WTC11 (cell line): Measurements from ENCODE around the gene FAHD1. TPM values are rescaled to one million over a fixed set of nuclear protein-coding genes. Genes with fewer than 3 reads are reported as not detected.

Experiments
- ATAC-seq: fragments of 200-7000 bp; cut with Tn5 transposase; 2 replicates; pipeline ENCODE4 v1.10.0; 2021; ENCODE audit warnings: mild to moderate bottlenecking, moderate library complexity
- CTCF ChIA-PET: fragments of 300-600 bp; sonication (Branson Sonifier 250); formaldehyde crosslinking; loops from one replicate; lab custom pipeline; 2021; ENCODE audit warnings: antibody characterized with exemption; lab: Charles Lee
- POLR2A ChIA-PET: fragments of 350-600 bp; sonication (Branson Sonifier 250); formaldehyde crosslinking; loops from one replicate; lab custom pipeline; 2021; ENCODE audit warnings: antibody characterized with exemption; lab: Charles Lee
- DNase-seq: peaks from one replicate; pipeline ENCODE4 v3.0.0; 2021; ENCODE audit warnings: low spot score
- H3K27ac Mint-ChIP-seq: 2 replicates; pipeline ENCODE4 v1.8.0; 2021; ENCODE audit warnings: mixed read lengths
- H3K27me3 Mint-ChIP-seq: 2 replicates; pipeline ENCODE4 v1.8.0; 2021; ENCODE audit warnings: low read depth, mild to moderate bottlenecking, moderate library complexity, mixed read lengths
- H3K36me3 Mint-ChIP-seq: 2 replicates; pipeline ENCODE4 v1.8.0; 2021; ENCODE audit warnings: mixed read lengths
- H3K4me1 Mint-ChIP-seq: 2 replicates; pipeline ENCODE4 v1.8.0; 2022; ENCODE audit warnings: mixed read lengths
- H3K4me3 Mint-ChIP-seq: 2 replicates; pipeline ENCODE4 v1.8.0; 2021; ENCODE audit warnings: mild to moderate bottlenecking, moderate library complexity, mixed read lengths
- H3K9me3 Mint-ChIP-seq: 2 replicates; pipeline ENCODE4 v1.8.0; 2021; ENCODE audit warnings: mixed read lengths
- ELF4 ChIP-seq: sonication (generic); formaldehyde crosslinking; IDR thresholded peaks from 2 replicates; pipeline ENCODE4 v1.8.1; 2022; ENCODE audit warnings: low read depth, mild to moderate bottlenecking, moderate library complexity, missing genetic modification reagents
- ESRRA ChIP-seq: sonication (generic); formaldehyde crosslinking; IDR thresholded peaks from 2 replicates; pipeline ENCODE4 v1.8.1; 2022; ENCODE audit warnings: mild to moderate bottlenecking, missing genetic modification reagents, borderline replicate concordance
- FOXK1 ChIP-seq: sonication (generic); formaldehyde crosslinking; IDR thresholded peaks from 2 replicates; pipeline ENCODE4 v1.8.0; 2022; ENCODE audit warnings: mild to moderate bottlenecking, moderate library complexity, missing genetic modification reagents
- GRHL2 ChIP-seq: fragments of 250-450 bp; sonication (Bioruptor Pico); IDR thresholded peaks from 2 replicates; pipeline ENCODE4 v1.8.0; 2022; ENCODE audit warnings: mild to moderate bottlenecking, moderate library complexity; ENCODE audit not compliant: insufficient replicate concordance, severe bottlenecking
- HMGA2 ChIP-seq: fragments of 250-450 bp; sonication (Bioruptor Pico); IDR thresholded peaks from 2 replicates; pipeline ENCODE4 v1.4.0; 2021; ENCODE audit warnings: mild to moderate bottlenecking, moderate library complexity
- JAZF1 ChIP-seq: fragments of 250-450 bp; sonication (Bioruptor Pico); IDR thresholded peaks from 2 replicates; pipeline ENCODE4 v1.9.0; 2021; ENCODE audit warnings: moderate library complexity, mild to moderate bottlenecking, inconsistent platforms
- JUN ChIP-seq: sonication (generic); formaldehyde crosslinking; IDR thresholded peaks from 2 replicates; pipeline ENCODE4 v1.8.0; 2023; ENCODE audit warnings: mild to moderate bottlenecking, missing genetic modification reagents
- MLX ChIP-seq: sonication (generic); formaldehyde crosslinking; IDR thresholded peaks from 2 replicates; pipeline ENCODE4 v1.8.1; 2023; ENCODE audit warnings: mild to moderate bottlenecking, missing genetic modification reagents, moderate library complexity
- NFYB ChIP-seq: sonication (generic); formaldehyde crosslinking; conservative IDR thresholded peaks from 2 replicates; pipeline ENCODE4 v1.8.0; 2022; ENCODE audit warnings: low read depth, missing genetic modification reagents
- NR2C2 ChIP-seq: sonication (generic); formaldehyde crosslinking; IDR thresholded peaks from 2 replicates; pipeline ENCODE4 v1.8.0; 2022; ENCODE audit warnings: mild to moderate bottlenecking, missing genetic modification reagents
- NR3C1 ChIP-seq: sonication (generic); formaldehyde crosslinking; conservative IDR thresholded peaks from 2 replicates; pipeline ENCODE4 v1.8.1; 2023; ENCODE audit warnings: low read depth, mild to moderate bottlenecking, missing genetic modification reagents
- PREB ChIP-seq: sonication (generic); formaldehyde crosslinking; IDR thresholded peaks from 2 replicates; pipeline ENCODE4 v1.8.1; 2022; ENCODE audit warnings: mild to moderate bottlenecking, missing genetic modification reagents, moderate library complexity, borderline replicate concordance
- RELA ChIP-seq: sonication (generic); formaldehyde crosslinking; IDR thresholded peaks from 2 replicates; pipeline ENCODE4 v1.8.1; 2022; ENCODE audit warnings: missing genetic modification reagents, mild to moderate bottlenecking, borderline replicate concordance
- SMAD3 ChIP-seq: sonication (generic); formaldehyde crosslinking; IDR thresholded peaks from 2 replicates; pipeline ENCODE4 v1.8.0; 2022; ENCODE audit warnings: missing genetic modification reagents, mild to moderate bottlenecking, borderline replicate concordance
- SMAD4 ChIP-seq: sonication (generic); formaldehyde crosslinking; IDR thresholded peaks from 2 replicates; pipeline ENCODE4 v1.8.0; 2022; ENCODE audit warnings: mild to moderate bottlenecking, missing genetic modification reagents
- SP1 ChIP-seq: sonication (generic); formaldehyde crosslinking; conservative IDR thresholded peaks from 2 replicates; pipeline ENCODE4 v1.8.1; 2022; ENCODE audit warnings: missing genetic modification reagents
- TCF7 ChIP-seq: sonication (generic); formaldehyde crosslinking; IDR thresholded peaks from 2 replicates; pipeline ENCODE4 v1.8.0; 2022; ENCODE audit warnings: mild to moderate bottlenecking, low read depth, missing genetic modification reagents, moderate library complexity
- TEAD1 ChIP-seq: sonication (generic); formaldehyde crosslinking; IDR thresholded peaks from 2 replicates; pipeline ENCODE4 v1.8.0; 2022; ENCODE audit warnings: mild to moderate bottlenecking, missing genetic modification reagents
- TP53 ChIP-seq: sonication (generic); formaldehyde crosslinking; IDR thresholded peaks from 2 replicates; pipeline ENCODE4 v1.8.1; 2023; ENCODE audit warnings: mild to moderate bottlenecking, missing genetic modification reagents
- ZBTB43 ChIP-seq: sonication (generic); formaldehyde crosslinking; IDR thresholded peaks from 2 replicates; pipeline ENCODE4 v1.8.1; 2023; ENCODE audit warnings: mild to moderate bottlenecking, missing genetic modification reagents
- ZNF138 ChIP-seq: sonication (generic); formaldehyde crosslinking; conservative IDR thresholded peaks from 2 replicates; pipeline ENCODE4 v1.8.1; 2022; ENCODE audit warnings: mild to moderate bottlenecking, moderate library complexity, missing genetic modification reagents
- total RNA-seq: library from RNA; stranded (reverse); gene quantifications from 3 replicates; pipeline ENCODE4 v1.2.3, GENCODE V29; 2021
- TF ChIP-seq, protein P1 (sequence below): sonication (generic); formaldehyde crosslinking; IDR thresholded peaks from 2 replicates; pipeline ENCODE4 v1.8.1; 2023; ENCODE audit warnings: mild to moderate bottlenecking, missing genetic modification reagents
- TF ChIP-seq, protein P2 (sequence below): fragments of 250-450 bp; sonication (Bioruptor Pico); IDR thresholded peaks from 2 replicates; pipeline ENCODE4 v1.9.0; 2021; ENCODE audit warnings: mild to moderate bottlenecking, borderline replicate concordance

Gene FAHD1
- total RNA-seq, 1 experiment from 2014 or later, result 14.3 TPM

GRCh38 chr16:1877804-1878203 is 50.8 kb downstream of the FAHD1 start (continued):
- TF ChIP-seq SMAD4 (CRISPR knock-in tag), result no peak
- TF ChIP-seq ESRRA, result no peak
- no peak for TF ChIP-seq ZNF138 (CRISPR knock-in tag)
- TF ChIP-seq, protein P1, sequence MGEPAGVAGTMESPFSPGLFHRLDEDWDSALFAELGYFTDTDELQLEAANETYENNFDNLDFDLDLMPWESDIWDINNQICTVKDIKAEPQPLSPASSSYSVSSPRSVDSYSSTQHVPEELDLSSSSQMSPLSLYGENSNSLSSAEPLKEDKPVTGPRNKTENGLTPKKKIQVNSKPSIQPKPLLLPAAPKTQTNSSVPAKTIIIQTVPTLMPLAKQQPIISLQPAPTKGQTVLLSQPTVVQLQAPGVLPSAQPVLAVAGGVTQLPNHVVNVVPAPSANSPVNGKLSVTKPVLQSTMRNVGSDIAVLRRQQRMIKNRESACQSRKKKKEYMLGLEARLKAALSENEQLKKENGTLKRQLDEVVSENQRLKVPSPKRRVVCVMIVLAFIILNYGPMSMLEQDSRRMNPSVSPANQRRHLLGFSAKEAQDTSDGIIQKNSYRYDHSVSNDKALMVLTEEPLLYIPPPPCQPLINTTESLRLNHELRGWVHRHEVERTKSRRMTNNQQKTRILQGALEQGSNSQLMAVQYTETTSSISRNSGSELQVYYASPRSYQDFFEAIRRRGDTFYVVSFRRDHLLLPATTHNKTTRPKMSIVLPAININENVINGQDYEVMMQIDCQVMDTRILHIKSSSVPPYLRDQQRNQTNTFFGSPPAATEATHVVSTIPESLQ (CRISPR knock-in tag), result no peak
- TF ChIP-seq MLX (CRISPR knock-in tag), result no peak
- TF ChIP-seq NR2C2 (CRISPR knock-in tag), result no peak
- no peak for TF ChIP-seq FOXK1
- TF ChIP-seq RELA (CRISPR knock-in tag), result no peak
- no peak for TF ChIP-seq JUN (CRISPR knock-in tag)
- TF ChIP-seq PREB (CRISPR knock-in tag), result no peak
- TF ChIP-seq, protein P2, sequence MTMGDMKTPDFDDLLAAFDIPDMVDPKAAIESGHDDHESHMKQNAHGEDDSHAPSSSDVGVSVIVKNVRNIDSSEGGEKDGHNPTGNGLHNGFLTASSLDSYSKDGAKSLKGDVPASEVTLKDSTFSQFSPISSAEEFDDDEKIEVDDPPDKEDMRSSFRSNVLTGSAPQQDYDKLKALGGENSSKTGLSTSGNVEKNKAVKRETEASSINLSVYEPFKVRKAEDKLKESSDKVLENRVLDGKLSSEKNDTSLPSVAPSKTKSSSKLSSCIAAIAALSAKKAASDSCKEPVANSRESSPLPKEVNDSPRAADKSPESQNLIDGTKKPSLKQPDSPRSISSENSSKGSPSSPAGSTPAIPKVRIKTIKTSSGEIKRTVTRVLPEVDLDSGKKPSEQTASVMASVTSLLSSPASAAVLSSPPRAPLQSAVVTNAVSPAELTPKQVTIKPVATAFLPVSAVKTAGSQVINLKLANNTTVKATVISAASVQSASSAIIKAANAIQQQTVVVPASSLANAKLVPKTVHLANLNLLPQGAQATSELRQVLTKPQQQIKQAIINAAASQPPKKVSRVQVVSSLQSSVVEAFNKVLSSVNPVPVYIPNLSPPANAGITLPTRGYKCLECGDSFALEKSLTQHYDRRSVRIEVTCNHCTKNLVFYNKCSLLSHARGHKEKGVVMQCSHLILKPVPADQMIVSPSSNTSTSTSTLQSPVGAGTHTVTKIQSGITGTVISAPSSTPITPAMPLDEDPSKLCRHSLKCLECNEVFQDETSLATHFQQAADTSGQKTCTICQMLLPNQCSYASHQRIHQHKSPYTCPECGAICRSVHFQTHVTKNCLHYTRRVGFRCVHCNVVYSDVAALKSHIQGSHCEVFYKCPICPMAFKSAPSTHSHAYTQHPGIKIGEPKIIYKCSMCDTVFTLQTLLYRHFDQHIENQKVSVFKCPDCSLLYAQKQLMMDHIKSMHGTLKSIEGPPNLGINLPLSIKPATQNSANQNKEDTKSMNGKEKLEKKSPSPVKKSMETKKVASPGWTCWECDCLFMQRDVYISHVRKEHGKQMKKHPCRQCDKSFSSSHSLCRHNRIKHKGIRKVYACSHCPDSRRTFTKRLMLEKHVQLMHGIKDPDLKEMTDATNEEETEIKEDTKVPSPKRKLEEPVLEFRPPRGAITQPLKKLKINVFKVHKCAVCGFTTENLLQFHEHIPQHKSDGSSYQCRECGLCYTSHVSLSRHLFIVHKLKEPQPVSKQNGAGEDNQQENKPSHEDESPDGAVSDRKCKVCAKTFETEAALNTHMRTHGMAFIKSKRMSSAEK (CRISPR knock-in tag), result no peak
- no peak for TF ChIP-seq NR3C1
- TF ChIP-seq SMAD3, result no peak

DNA sequence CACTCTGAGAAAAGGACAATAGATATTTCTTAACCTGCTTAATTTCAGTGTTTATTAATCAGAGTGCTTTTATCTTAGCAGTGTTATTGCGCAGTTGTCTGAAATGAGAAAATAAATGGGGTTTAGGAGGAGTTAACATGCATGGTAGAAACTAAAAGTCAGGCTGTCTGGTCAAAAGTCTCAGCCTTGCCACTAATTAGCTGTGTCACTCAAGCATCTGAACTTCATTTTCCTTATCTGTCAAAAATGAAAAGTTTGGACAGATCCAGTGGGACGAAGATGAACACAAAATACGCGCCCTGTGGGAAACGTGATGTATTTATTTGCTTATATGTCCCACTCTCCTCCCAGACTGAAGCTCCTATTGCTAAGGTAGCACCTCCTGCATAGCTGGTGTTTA is 51.2 kb downstream of the FAHD1 start:
- TF ChIP-seq ZBTB43 (CRISPR knock-in tag) (no peak), GRHL2 (CRISPR knock-in tag) (no peak), TCF7 (CRISPR knock-in tag) (no peak), RELA (CRISPR knock-in tag) (no peak), SP1 (no peak), TEAD1 (no peak), HMGA2 (CRISPR knock-in tag) (no peak), NFYB (CRISPR knock-in tag) (no peak), JAZF1 (CRISPR knock-in tag) (no peak), ELF4 (CRISPR knock-in tag) (no peak), TP53 (no peak)
- TF ChIP-seq, protein P1 (CRISPR knock-in tag), result no peak
- ChIA-PET POLR2A (no interaction called here), CTCF (interaction anchor here (2.1 kb wide), 1 partner anchor 46 kb away, joined by 6 read pairs; no protein-coding TSS in a partner anchor)
- DNase-seq (no peak), ATAC-seq (no peak)
- H3K36me3 Mint-ChIP-seq, result no peaks in the 10 kb centered on the region
- H3K4me3 Mint-ChIP-seq, result no peak overlapping the region
- H3K4me1 Mint-ChIP-seq, result no peaks in the 10 kb centered on the region
- H3K27ac Mint-ChIP-seq, result no peak overlapping the region
- H3K27me3 Mint-ChIP-seq, result peaks cover 22% of the 10 kb centered on the region
- no peaks in the 10 kb centered on the region for H3K9me3 Mint-ChIP-seq
